ENCODE data around the gene SLC22A23.

- TF ChIP-seq CTCF (IDR thresholded peaks at IDR 0.05) (no peak), POLR2A (IDR thresholded peaks at IDR 0.05) (no peak)
These were observed 168.7 kb downstream of the SLC22A23 start for GRCh38 chr6:3287976-3288707.
